Activated naive CD4-positive, alpha-beta T cell treated with anti-CD3 and anti-CD28 coated beads for 36 hours (primary cell): ENCODE data around the gene EFHD1. TPM values are rescaled to one million over a fixed set of nuclear protein-coding genes. Genes with fewer than 3 reads are reported as not detected.
A peak's percentile ranks its signal among the peaks of the same experiment; 100 is the strongest.
"Not testable (repeated sequence)": the region's sequence is repeated elsewhere in the genome, so short reads cannot be mapped to it uniquely, and the experiment has no call there.

Source experiments
- CTCF ChIA-PET: fragments of 350-600 bp; sonication (Branson Sonifier 250); formaldehyde crosslinking; loops from one replicate; lab custom pipeline; 2021; ENCODE audit warnings: antibody characterized with exemption; lab: Charles Lee
- DNase-seq: peaks from one replicate; pipeline ENCODE4 v3.0.0-alpha.2; 2020
- H3K27ac Mint-ChIP-seq: one replicate; pipeline ENCODE4 v1.8.0; 2021; ENCODE audit warnings: mild to moderate bottlenecking, mixed read lengths
- H3K27me3 Mint-ChIP-seq: one replicate; pipeline ENCODE4 v1.8.0; 2021; ENCODE audit warnings: low read depth, mixed read lengths
- H3K36me3 Mint-ChIP-seq: one replicate; pipeline ENCODE4 v1.8.0; 2021; ENCODE audit warnings: low read depth, mixed read lengths
- H3K4me1 Mint-ChIP-seq: one replicate; pipeline ENCODE4 v1.8.0; 2021; ENCODE audit warnings: low read depth, mixed read lengths
- H3K4me3 Mint-ChIP-seq: one replicate; pipeline ENCODE4 v1.8.0; 2021; ENCODE audit warnings: mild to moderate bottlenecking, moderate library complexity, mixed read lengths
- H3K9me3 Mint-ChIP-seq: one replicate; pipeline ENCODE4 v1.8.0; 2021; ENCODE audit warnings: mixed read lengths
- intact Hi-C: fragments of 100-400 bp; cut with micrococcal nuclease; formaldehyde crosslinking; loops from one replicate; pipeline ENCODE4 v1.15.1; 2023
- total RNA-seq, 2 experiments: library from RNA; stranded (reverse); gene quantifications; one replicate each; pipeline ENCODE4 v1.2.3, GENCODE V29; 2021

EFHD1 gene
- total RNA-seq, 2 experiments from 2014 or later: 1.3 to 2.0 TPM

DNA sequence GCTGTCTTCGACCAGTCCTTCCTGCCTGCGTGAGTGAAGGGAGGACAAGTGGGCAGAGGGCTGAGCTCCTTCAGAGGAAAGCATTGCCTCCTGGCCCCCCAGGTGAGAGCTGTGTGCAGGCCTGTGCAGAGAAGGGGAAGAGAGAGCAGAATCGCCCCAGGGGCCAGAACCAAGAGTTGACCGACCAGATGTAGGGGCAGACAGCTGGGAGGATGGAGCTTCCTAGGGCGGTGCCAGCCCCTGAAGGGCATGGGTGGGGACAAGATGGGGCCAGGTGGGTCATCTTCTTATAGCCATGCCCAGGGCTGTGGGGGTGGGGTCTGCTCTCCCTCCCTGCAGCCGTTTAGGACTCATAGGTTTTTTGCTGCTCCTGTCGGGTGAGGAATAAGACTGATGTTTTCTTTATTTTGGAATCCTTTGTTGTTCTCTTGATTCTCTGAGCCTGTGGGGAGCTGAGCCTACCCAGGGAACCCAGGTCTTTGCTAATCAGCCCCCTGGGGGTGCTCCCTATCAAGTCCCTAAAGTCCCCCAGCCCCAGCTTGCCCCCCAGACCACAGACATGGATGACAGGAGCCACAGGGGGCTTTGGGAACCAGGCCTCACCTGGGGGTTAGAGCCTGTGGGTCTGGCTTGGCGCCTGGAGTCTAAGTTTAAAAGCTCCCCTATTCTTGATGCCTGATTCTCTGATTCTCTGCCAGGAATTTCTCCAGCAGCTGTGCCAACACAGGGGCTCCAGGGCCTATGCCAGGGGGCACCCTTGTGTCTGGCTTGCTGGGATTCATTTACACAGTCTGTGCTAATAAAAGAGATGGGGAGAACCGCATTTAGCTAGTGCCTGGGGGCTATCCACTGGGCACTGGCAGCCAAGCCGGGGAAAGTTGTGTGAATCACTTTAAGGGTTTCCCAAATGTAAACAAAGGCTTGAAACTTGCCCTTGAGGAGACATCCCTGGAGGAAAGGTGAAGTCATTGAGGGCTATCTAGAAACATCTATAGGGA, 9.3 kb upstream of the EFHD1 start:
- Mint-ChIP-seq H3K9me3 (no peaks in the 10 kb centered on the region), H3K36me3 (no peaks in the 10 kb centered on the region), H3K4me1 (no peaks in the 10 kb centered on the region), H3K27ac (no peak overlapping the region), H3K27me3 (peaks cover 5% of the 10 kb centered on the region), H3K4me3 (no peak overlapping the region)
- CTCF ChIA-PET: interaction anchor here (0.6 to 0.8 kb wide), 3 partner anchors 16 to 404 kb away, joined by 3 to 5 read pairs (median 4); no protein-coding TSS in a partner anchor
- no peak for DNase-seq
- intact Hi-C loops: loop anchor here (2.0 kb wide), 1 partner anchor 43 kb away; no protein-coding TSS in a partner anchor

DNA sequence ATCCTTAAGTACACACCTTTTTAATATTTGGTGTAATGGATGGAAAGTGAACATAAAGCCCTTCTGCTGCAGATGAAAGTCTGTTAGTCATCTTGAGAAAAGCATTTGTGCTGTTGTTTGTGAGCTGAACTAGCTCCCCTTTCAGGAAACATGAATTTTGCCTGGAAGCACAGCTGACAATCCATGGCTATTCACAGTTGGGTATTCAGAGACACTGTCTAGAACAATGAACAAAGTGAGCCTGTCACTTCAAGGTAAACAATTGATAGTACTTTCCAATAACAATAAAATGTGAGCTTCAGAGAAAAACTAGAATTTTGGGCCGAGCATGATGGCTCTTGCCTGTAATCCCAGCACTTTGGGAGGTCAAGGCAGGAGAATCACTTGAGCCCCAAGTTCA, 6.8 kb upstream of the EFHD1 start:
- Mint-ChIP-seq H3K4me1 (no peaks in the 10 kb centered on the region), H3K4me3 (no peak overlapping the region), H3K9me3 (no peaks in the 10 kb centered on the region), H3K27ac (no peak overlapping the region), H3K36me3 (no peaks in the 10 kb centered on the region), H3K27me3 (peaks cover 8% of the 10 kb centered on the region)
- CTCF ChIA-PET: interaction anchor here (0.7 kb wide), 1 partner anchor 140 kb away, joined by 4 read pairs; no protein-coding TSS in a partner anchor
- intact Hi-C loops: no loop called here
- DNase-seq: no peak

DNA sequence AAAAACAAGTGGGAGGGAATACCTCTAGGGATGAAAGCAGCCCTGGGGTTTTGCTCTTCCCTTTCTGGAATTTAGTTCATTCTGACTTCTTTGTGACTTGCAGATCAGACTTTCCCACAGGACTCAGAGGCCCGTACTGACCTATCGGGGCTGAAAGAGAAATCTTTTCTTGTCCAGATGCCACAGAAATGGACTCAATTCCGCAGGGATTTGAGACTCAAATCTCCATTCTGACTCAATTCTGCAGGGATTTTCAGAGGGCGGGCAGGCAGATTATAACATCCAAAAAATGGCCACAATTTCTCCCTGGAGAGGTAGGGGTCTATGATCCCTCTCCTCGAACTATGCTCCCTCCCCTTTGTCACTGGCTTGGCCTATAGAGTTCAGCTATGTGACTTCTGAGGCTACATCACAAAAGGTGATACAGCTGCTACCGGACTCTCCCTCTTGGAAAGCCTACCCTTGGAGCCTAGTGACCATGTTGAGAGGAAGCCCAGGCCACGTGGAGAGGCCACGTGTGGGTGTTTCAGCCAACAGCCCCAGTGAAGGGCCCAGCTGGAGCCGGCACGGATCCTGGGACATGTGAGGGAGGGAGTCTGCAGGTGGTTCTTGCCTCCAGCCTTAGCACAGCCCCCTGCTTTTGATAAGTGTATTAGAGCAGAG, 4.8 kb upstream of the EFHD1 start:
- Mint-ChIP-seq H3K27me3 (peaks cover 15% of the 10 kb centered on the region), H3K4me1 (peaks cover 3% of the 10 kb centered on the region), H3K27ac (no peak overlapping the region), H3K9me3 (no peaks in the 10 kb centered on the region), H3K36me3 (no peaks in the 10 kb centered on the region), H3K4me3 (no peak overlapping the region)
- CTCF ChIA-PET: interaction anchor here (1.4 kb wide), 1 partner anchor 18 kb away, joined by 5 read pairs; no protein-coding TSS in a partner anchor
- intact Hi-C loops: no loop called here
- DNase-seq: no peak

DNA sequence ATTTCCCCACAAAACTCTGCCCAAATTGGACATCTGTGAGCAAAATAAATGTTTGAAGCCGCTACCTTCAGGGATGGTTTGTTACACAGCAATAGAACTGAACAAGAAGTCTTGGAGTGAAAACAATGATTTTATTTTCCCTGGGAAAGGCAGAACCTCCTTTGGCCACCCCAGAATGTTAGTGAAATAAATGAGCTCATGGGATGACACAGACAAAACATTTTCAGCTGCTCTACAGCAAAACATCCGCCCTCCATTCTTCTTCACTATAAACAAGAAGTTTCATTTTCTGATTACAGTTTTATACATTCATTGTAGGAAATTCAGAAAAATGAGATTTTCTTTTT, 4.3 kb upstream of the EFHD1 start:
- no peak overlapping the region for H3K4me3 Mint-ChIP-seq
- CTCF ChIA-PET: interaction anchor here (1.4 kb wide), 1 partner anchor 18 kb away, joined by 5 read pairs; no protein-coding TSS in a partner anchor
- no peaks in the 10 kb centered on the region for H3K36me3 Mint-ChIP-seq
- no peak overlapping the region for H3K27ac Mint-ChIP-seq
- no peak for DNase-seq
- no peaks in the 10 kb centered on the region for H3K9me3 Mint-ChIP-seq
- H3K27me3 Mint-ChIP-seq: peaks cover 15% of the 10 kb centered on the region
- H3K4me1 Mint-ChIP-seq: peaks cover 3% of the 10 kb centered on the region
- intact Hi-C loops: no loop called here

DNA sequence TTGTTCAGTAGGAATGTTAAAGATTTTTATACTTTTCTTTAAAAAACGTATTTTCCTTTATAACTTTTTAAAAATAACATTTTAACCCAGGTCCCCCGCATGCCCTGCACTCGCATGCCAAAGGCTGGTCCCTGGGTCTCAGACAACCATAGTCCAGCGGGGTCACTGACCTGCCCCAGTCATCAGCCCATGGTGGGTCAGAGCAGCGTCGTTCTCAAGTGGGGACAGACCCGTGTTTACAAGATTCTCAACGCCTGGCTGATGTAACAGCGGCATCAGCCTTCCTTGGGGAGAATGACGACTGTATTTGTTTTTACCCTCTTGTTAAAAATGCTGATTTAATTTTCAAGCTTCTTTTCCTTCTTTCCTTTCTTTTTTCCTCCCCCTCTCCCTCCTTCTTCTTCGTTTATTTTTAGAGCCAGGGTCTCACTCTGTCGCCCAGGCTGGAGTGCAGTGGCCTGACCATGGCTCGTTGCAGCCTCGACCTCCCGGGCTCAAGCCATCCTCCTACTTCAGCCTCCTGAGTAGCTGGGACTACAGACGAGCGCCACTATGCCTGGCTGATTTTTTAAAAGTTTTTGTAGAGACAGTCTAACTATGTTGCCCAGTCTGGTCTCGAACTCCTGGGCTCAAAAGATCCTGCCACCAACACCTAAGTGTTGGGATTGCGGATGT, 1.0 kb upstream of the EFHD1 start:
- H3K36me3 Mint-ChIP-seq: no peaks in the 10 kb centered on the region
- no peak overlapping the region for H3K27ac Mint-ChIP-seq
- CTCF ChIA-PET: interaction anchor here (0.9 kb wide), 1 partner anchor 27 kb away, joined by 3 read pairs; no protein-coding TSS in a partner anchor
- peaks cover 5% of the 10 kb centered on the region for H3K4me1 Mint-ChIP-seq
- intact Hi-C loops: no loop called here
- H3K27me3 Mint-ChIP-seq: peaks cover 30% of the 10 kb centered on the region
- no peaks in the 10 kb centered on the region for H3K9me3 Mint-ChIP-seq
- DNase-seq: no peak
- peak overlapping the region; percentile 56 for H3K4me3 Mint-ChIP-seq

DNA sequence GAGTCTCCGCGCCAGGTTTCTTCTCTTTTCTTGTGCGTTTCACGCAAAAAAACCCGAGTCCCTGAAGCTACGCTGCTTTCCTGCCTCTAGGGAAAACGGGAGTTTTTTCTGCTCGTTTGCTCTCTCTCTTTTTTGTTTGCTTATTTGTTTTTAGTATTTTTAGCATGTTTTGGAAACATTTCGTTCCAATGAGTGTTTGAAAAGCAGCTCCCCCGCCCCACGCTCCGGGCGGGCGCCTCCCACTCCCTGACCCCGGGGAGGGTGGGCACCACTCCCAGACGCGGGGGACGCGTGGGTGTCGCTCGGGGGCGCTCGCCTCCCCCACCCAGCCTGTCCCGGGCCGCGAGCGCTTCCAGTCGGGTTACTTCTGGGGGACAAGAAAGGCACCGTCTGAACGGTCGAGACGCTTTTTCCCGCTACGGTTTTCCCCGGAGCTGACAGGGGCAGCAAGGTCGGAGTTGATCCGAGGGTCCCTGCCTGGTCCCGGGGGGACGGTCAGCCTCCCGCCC, 446 bp upstream of the EFHD1 start:
- no peak overlapping the region for H3K27ac Mint-ChIP-seq
- no peak for DNase-seq
- H3K4me3 Mint-ChIP-seq: peak overlapping the region; percentile 56
- H3K27me3 Mint-ChIP-seq: peaks cover 30% of the 10 kb centered on the region
- no peaks in the 10 kb centered on the region for H3K36me3 Mint-ChIP-seq
- no peaks in the 10 kb centered on the region for H3K9me3 Mint-ChIP-seq
- peaks cover 5% of the 10 kb centered on the region for H3K4me1 Mint-ChIP-seq
- CTCF ChIA-PET: interaction anchor here (0.9 to 1.1 kb wide), 2 partner anchors 28 to 347 kb away, joined by 3 read pairs; no protein-coding TSS in a partner anchor
- intact Hi-C loops: no loop called here

DNA sequence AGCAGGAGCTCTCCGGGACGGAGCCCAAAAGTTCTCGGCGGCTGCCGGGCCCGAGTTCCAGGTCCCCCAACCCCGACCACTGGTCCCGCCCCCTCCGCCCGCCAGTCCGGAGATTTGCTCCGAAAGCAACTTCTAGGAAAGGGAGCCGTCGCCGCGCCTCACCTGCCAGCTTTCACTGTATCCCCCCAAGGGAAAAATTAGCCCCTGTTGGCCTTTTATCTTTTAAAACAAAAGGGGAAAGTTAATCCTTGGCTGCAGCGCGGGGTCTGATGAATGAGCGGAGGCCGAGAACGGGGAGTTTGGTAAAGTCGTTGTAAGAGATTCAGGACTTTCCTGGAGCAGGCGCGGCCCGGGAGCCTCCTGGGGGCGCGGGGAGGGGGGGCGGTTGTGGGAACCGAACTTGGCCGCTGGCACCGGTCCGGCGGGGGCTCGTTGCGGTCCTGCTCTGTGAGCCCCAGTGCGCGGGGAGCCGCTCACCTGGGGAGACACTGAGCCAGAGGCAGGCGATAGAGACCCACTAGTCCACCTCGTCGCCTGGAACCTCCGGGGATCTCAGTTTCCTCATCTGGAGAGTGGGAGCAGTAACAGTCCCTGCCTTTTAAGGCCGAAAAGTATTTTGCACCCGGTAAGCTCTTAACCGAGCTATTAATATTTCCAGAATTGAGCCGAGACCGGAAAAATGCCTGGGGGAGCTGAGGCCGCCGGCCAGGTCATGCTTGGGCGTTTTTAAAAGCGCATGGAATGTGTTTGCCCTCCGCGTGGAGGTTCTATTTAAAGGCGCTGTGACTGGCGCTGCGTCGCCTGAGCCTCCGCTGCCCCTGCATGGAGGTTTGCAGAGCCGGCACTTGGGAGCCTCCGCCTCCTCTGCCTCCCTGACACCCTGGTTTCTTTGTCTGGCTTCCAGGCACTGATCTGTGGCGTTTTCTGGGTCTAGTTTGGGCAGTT, 1.1 kb downstream of the EFHD1 start:
- CTCF ChIA-PET: no interaction called here
- intact Hi-C loops: no loop called here
- Mint-ChIP-seq H3K9me3 (no peaks in the 10 kb centered on the region), H3K27me3 (peaks cover 30% of the 10 kb centered on the region), H3K4me3 (peak overlapping the region; percentile 24), H3K4me1 (peaks cover 5% of the 10 kb centered on the region), H3K27ac (no peak overlapping the region), H3K36me3 (no peaks in the 10 kb centered on the region)
- DNase-seq: no peak

DNA sequence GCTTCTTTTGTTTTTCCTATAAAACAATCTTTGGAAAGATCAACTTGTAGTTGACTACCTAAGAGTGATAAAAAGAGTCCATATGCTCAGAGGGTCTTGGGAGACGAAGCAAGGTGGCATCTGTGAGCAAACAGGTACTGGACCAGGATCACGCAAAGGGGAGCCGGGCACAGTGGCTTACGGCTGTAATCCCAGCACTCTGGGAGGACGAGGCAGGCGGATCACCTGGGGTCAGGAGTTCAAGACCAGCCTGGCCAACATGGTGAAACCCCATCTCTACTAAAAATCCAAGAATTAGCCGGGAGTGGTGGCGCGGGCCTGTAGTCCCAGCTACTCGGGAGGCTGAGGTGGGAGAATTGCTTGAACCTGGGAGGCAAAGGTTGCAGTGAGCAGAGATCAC, 2.0 kb downstream of the EFHD1 start:
- H3K4me3 Mint-ChIP-seq, H3K27ac Mint-ChIP-seq, CTCF ChIA-PET, DNase-seq, intact Hi-C loops, H3K9me3 Mint-ChIP-seq, H3K4me1 Mint-ChIP-seq, H3K36me3 Mint-ChIP-seq: not testable (repeated sequence)
- peaks cover 30% of the 10 kb centered on the region for H3K27me3 Mint-ChIP-seq

DNA sequence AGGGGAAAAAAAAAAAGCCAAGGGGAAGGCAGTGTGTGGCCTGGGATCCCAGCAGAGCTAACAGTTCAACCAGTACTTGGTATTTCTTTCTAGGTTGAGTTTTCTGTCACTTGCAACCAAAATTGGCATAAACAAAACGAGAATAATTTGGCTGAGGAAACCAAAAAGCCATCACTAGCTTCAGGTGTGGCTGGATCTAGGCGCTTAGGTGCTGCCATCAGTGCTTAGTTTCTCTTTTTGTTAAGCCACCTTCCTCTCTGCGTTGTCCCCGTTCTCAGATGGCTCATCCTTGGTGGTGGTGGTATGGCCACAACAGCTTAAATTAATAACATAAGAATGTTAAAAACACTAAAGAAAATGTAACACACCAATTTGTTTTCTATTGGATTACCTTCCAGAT, 2.4 kb downstream of the EFHD1 start:
- CTCF ChIA-PET: interaction anchor here (0.6 kb wide), 1 partner anchor 25 kb away, joined by 3 read pairs; no protein-coding TSS in a partner anchor
- peaks cover 30% of the 10 kb centered on the region for H3K27me3 Mint-ChIP-seq

DNA sequence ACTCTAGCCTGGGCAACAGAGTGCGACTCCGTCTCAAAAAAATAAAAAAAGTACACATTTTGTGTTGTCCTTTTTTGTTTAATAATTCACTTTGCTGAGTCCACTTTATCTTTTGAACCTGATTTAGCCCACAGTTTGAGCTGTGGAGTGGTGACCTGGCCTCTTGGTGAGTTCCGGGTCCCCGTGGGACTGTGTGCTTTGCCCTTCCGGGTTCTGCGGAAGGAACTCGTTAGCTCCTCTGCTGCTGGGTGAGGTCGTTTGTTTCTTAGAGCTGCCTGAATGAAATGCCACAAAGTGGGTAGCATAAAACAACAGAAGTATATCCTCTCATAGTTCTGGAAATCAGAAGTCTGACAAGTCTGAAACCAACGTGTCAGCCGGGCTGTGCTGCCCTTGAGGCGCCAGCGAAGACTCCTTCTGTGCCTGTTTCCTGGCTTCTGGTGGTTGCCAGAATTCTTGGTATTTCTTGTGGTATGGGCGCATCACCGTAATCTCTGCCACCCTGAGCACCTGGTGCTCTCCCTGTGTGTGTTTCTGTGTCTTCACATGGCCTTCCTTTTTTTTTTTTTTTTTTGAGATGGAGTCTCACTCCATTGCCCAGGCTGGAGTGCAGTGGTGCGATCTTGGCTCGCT, 3.5 kb downstream of the EFHD1 start:
- H3K4me3 Mint-ChIP-seq: peak overlapping the region; percentile 8
- CTCF ChIA-PET: no interaction called here
- no peaks in the 10 kb centered on the region for H3K36me3 Mint-ChIP-seq
- H3K27me3 Mint-ChIP-seq: peaks cover 27% of the 10 kb centered on the region
- peaks cover 5% of the 10 kb centered on the region for H3K4me1 Mint-ChIP-seq
- DNase-seq: peak; percentile 16
- no peaks in the 10 kb centered on the region for H3K9me3 Mint-ChIP-seq
- peak overlapping the region; percentile 16 for H3K27ac Mint-ChIP-seq
- intact Hi-C loops: no loop called here

More for the DNA sequence above, 2.4 kb downstream of the EFHD1 start:
- Mint-ChIP-seq H3K9me3 (no peaks in the 10 kb centered on the region), H3K4me3 (no peak overlapping the region), H3K27ac (no peak overlapping the region), H3K4me1 (peaks cover 5% of the 10 kb centered on the region), H3K36me3 (no peaks in the 10 kb centered on the region)
- DNase-seq: no peak
- intact Hi-C loops: no loop called here
